Stimulated activated CD8-positive, alpha-beta memory T cell treated with anti-CD3 and anti-CD28 coated beads, Interleukin-4, amount 100 ng/mL, for 1 hour (primary cell): ENCODE results near the gene TLCD1.
A peak's percentile ranks its signal among the peaks of the same experiment; 100 is the strongest.

Source experiments
- DNase-seq, 2 donors: peaks; one replicate each; pipeline ENCODE4 v3.0.0-alpha.2; 2020; ENCODE audit warnings: low read depth in 2 of 2, low spot score in 1 of 2

TLCD1 gene, protein sequence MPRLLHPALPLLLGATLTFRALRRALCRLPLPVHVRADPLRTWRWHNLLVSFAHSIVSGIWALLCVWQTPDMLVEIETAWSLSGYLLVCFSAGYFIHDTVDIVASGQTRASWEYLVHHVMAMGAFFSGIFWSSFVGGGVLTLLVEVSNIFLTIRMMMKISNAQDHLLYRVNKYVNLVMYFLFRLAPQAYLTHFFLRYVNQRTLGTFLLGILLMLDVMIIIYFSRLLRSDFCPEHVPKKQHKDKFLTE

DNA sequence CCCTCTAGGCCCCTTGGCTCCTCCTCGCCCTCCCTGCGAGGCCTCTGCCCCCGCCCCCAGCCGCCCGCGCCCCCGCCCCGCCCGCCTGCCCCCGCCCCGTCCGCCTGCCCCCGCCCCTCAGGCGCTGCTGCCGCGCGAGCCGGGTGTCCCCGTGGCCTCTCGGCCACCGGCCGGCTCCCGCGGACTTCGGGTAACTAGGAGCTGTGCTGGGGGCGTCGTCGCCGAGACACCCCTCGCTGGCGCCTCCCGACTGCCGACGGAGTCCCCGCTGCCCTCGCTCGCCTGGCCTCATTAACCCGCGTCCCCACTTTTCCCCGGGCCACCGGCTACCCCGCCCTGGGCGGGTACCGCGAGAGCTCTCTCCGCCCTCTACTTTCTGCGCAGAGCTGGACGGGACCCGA is at the start of gene TLCD1:
Gene TLCD1, minus strand, starts transcription at position 8 of the 401 bp plus-strand sequence. CDS start 136 bp downstream, outside the sequence.
- no peak for DNase-seq

DNA sequence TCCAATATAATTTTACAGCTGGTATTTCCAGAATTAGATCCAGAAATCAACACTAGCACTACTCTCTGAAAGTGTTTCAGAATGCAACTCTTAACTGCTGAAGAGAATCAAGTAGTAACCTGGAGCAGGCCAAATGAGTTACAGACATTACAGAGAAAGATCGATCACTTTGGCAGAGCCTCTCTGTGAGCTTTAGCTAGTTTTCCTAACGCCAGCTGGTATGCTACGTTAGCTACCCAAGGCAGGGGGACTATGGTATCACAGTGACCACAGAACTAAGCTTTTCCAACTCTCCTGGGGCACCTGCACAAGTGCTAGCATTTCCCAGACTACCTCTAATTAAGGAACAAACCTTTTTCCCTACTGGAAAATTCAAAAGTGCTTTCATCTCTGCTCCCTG is 48.2 kb upstream of the TLCD1 start:
- DNase-seq: no peak

DNA sequence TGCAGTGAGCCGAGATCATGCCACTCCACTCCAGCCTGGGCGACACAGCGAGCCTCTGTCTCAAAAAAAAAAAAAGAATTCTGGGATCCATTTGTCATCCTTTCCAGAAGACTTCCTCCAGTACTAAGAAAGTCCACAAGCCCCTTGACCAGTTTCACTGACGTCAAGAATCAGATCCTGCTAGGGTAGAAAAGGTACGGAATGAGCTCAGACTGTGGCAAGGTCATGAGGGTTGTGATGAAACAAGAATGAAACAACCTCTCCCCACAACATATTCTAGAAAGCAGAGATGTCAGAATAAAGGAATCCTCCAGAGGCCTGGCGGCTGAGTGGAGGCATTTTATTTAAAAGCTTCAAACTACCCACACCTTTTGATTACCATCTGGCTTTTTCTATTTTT is 47.7 kb upstream of the TLCD1 start:
- DNase-seq: no peak

DNA sequence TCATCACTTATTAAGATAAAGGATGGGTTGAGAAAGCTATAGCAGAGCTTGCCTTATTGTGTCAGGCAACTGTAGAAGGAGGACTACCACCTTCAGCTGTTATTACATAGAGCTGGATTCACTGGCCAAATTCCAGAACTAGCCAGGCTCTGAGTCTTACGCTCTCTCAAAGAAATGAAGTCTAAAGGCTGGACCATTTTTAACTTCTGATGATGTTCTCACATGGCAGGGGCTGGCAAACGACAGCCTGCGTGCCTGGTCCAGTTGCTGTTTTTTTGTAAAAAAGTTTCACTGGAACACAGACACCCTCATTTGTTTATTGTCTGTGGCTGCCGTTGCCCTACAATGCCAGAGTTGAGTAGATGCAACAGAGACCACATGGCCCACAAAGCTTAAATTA is 39.0 kb upstream of the TLCD1 start:
- DNase-seq: no peak

DNA sequence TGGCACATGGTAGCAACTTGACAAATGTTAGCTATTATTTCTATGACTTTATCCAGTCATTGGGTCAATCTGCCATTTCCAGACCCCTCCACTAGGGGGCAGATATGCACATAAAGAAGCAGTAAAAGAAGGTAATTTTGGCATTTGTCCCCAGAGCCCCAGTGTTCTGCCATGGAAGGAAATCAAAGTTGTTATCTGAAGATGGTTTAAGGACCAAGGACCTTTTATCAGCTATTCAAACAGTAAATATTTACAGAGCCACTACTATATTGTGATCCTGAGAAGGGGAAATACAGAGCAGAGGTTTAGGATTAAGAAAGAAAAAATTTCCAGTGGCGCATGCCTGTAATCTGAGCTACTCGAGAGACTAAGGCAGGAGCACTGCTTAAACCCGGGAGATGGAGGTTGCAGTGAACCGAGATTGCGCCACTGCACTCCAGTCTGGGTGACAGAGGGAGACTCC is 37.8 kb upstream of the TLCD1 start:
- peak; percentile 57 to 64 for DNase-seq

DNA sequence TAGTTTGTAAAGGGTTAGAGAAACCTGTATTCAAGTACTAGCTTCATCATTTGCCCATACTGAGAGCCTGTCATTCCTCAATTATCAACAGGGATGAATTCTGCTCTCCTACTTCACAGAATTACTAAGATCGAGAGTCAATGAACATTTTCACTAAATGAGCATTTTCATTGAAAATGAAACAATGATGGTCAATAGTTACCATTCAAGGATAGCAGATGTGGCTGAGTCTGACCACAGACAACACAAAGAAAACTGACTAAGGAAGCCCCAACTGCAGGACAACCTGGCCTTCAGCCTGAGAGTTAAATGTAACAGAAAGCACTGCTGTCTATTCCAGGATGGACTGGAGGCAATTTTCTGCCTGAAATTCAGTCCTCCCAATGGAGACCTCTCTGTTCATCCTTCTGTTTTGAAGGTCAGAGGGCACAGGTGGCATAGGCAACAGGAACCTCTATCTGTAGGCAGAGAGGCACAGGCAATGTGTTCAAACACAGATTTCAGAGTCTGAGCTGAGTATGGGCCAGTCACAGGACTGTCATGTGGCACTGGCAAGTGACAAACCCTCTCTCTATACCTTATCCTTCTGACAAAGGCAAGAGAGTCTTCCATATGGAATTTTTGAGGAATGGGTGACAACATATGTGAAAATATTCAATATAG is 37.2 kb upstream of the TLCD1 start:
- DNase-seq: no peak

DNA sequence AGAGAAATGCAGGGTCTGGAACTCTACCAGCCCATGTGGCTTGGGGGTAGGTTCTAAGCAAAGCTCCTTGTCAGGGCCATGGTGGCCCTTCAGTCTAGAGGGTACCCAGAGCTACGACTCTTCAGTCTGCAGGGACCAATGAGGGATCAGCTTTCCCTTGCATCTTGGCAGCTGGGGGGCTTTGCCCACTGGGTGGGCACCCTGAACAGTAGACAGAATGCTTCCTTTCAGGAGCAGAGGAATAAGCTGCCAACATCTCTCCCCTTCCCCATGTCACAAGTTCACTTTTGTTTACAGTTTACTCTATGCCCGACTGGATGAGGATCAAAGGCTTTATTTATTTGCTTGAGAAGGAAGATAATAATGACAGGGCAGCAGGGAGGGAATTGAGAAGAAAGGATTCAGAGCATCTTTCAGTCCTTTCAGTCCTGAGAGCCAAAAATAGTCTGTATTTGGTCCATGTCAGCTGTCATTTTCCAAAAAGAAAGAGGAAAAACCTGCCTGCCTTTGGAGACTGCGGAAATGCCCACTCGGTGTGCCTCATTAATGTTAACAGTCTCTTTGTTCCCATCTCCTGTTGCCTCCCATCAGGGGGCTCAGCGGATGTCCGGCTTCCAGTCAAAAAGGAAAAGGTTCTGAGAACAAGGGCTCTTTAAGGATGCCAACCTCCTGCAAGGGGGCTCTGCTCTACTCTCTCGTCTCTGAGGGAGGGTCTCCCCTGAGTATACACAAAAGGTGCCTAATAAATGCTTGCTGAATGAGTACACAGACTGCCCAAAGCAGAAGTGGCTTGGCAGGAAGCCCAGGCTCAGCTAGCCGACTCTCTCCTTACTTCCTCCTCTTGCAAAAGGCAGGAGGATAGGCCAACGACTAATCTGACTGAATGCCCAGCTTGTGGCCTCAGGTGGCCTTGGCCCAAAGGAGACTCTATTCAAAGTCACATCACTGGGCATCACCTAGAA is 34.8 kb upstream of the TLCD1 start:
- no peak for DNase-seq

DNA sequence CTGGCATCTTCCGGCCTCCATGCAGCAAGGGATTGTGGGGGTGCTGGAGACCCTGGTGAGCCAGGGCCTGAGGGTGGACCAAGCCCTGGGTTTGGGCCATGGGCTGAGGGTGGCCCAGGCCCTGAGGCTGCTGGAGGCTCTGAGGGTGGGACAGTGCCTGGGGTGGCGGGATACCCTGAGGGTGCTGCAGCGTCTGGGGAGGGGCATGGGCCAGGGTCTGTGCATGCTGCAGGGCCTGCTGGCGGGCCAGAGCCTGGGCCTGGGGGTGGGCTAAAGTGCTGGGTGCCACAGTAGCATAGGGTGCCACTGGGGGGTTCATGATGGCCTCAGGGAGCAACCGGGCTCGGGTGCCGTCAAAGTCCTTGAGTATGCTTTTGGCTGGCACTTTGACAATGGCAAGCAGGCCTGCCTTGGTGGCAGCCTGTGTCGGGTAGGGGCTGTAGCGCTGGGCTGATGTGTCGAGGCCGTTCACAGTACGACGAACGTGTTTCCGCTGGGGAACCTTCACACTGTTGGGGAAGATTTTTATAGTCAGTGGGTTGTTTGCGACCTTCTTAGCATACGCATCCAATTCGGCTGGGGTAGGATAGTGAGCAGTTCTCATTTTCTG is 33.3 kb upstream of the TLCD1 start:
- DNase-seq: no peak

DNA sequence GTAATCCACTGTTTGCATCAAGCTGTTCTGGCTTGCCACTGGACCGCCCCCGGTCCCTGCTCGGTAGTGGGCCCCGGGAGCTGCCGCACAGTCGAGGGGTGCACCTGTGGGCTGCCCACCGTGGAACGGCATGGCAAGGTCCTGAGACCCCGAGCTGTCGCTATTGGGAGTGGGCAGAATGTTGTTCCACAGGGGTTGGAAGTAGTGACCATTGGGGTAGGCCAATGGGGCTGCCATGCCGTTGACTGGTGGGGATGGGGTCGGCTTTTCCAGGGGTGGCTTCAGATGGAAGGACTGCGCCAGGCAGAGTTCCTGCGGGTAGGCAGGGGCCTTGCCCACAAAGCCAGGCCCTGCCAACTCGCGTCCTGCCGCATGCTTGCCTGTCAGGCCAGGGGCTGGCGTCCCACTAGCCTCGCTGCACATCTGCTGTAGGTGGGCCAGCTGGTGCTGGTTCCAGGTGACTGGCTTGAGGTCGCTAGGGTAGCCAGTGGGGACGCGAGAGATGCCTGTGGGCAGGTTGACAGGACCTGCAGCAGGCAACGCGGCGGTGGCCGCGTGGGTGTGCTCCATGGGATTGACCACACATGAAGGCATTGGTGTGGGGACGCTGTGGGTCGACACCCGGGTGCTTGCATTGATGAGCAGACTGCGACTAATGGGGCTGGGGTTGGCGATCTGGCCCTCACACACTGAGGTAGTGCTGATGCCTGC is 32.5 kb upstream of the TLCD1 start:
- no peak for DNase-seq

DNA sequence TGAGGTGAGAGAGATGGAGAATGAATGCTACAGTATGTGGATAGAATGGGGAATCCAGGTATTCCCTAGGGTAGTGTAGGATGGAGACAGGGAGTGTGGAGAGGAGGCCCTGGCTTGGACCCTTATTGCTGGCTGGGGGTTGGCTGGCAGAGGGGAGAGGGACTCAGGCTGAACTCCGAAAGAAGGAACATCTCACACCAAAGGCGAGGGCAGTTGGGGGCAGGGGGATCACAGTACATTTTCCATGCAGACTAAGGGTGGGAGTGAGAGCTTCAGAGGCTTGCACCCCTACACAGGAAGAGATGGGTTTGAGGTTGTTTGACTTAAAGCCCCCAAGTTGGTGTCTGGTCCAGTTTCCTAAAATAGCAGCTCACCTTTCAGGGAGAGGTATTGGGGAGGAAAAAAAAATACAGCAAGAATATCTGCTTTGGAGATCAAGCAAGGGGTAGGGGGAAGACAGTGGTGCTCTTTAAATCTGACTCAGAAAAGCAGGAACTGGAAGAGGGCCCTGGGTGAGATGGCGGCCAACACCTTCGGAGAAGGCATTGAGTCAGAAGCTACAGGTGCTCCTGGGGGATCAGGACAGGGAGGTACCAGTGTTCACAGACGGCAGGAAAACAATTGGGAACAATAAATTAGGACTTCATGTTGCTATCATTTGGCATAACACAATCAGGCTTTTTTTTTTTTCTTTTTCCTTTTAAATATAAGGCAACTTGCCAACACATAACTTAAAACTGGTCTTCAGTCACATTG is 30.2 kb upstream of the TLCD1 start:
- no peak for DNase-seq

DNA sequence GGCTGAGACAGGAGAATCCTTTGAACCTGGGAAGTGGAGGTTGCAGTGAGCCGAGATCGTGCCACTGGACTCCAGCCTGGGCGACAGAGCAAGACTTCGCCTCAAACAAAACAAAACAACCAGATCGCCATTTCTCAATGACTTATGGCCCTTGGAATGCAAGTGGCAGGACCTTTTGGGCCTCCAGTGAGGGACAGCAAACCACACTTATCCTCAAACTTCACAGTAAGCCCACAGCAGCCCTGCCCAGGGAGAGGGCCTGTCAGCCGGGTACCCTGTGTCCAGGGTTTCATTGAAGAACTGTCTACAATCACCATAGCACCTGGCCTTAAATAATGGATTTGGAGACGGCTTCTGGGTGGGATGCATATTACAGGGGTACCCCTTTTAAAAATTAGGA is 29.5 kb upstream of the TLCD1 start:
- no peak for DNase-seq

DNA sequence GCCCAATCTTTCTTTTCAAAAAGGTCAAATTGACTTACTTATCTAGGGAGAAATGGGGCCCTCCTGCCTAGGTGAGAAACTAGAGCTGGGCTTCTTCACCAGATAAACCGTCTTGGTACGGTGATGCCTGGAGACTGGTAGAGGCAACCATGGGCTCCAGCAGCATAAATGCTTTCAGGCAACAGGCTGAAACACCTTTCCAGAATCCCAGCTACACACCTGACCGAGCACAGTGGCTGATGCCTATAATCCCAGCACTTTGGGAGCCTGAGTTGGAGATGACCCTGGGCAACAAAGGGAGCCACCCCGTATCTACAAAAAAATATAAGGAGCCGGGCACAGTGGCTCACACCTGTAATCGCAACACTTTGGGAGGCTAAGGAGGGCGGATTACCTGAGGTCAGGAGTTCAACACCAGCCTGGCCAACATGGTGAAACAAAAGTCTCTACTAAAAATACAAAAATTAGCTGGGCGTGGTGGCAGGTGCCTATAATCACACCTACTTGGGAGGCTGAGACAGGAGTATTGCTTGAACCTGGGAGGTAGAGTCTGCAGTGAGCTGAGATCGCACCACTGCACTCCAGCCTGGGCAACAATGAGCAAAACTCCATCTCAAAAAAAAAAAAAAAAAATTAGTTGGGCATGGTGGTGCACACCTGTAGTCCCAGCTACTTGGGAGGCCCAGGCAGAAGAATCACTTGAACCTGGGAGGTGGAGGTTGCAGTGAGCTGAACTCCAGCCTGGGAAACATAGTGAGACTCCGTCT is 25.8 kb upstream of the TLCD1 start:
- DNase-seq: no peak

DNA sequence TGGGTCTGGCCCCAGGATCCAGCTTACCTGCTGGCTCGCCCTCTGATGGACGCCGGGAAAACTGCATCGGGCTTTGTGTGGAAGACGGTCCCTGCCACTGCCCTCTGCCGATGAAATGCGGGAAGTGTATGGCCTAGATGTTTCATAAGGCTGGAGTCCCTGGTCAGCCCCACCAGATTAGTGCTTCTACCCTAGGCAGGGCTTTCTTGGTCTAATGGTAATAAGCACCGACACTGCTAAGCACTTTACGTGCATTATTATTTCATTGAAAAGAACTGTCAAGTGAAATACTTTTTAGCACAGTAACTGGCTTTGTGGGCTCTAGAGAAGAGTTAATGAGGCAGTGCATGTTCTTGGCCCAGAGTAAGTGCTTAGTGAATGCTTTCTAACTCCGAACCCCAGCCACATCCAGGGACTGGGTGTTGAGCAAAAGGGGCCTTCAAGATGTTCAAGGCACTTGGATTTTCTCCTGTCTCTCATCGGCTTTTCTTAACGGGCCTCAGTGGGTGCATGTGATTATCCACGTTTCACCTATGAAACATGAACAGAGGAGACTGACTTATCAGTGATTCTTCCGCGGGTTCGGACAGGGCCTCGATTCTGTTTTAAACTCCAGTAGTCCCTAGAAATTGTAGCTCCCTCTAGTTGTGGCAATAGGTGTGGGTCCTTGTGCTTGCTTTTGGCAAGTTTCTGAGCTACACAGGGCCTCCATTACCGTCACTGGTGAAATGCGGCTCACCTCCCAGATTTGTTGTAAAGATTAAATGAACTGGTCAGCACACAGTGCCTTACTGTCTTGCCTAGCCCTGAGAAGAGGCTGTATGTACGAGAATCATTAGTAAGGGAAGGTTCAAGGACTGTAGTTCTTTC is 24.4 kb upstream of the TLCD1 start:
- DNase-seq: peak; percentile 64 to 73

DNA sequence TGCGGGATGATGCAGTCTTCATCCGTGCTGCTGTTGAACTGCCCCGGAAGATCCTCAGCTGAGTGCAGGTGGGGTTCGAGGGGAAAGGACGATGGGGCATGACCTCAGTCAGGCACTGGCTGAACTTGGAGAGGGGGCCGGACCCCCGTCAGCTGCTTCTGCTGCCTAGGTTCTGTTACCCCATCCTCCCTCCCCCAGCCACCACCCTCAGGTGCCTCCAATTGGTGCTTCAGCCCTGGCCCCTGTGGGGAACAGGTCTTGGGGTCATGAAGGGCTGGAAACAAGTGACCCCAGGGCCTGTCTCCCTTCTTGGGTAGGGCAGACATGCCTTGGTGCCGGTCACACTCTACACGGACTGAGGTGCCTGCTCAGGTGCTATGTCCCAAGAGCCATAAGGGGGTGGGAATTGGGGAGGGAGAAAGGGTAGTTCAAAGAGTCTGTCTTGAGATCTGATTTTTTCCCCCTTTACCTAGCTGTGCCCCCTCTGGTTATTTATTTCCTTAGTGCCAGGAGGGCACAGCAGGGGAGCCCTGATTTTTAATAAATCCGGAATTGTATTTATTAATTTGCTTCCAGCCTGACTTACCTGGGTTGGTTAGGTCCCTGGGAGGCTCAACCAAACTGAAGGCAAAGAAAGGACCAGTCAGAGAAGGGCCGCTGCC is 23.6 kb upstream of the TLCD1 start:
- DNase-seq: no peak

DNA sequence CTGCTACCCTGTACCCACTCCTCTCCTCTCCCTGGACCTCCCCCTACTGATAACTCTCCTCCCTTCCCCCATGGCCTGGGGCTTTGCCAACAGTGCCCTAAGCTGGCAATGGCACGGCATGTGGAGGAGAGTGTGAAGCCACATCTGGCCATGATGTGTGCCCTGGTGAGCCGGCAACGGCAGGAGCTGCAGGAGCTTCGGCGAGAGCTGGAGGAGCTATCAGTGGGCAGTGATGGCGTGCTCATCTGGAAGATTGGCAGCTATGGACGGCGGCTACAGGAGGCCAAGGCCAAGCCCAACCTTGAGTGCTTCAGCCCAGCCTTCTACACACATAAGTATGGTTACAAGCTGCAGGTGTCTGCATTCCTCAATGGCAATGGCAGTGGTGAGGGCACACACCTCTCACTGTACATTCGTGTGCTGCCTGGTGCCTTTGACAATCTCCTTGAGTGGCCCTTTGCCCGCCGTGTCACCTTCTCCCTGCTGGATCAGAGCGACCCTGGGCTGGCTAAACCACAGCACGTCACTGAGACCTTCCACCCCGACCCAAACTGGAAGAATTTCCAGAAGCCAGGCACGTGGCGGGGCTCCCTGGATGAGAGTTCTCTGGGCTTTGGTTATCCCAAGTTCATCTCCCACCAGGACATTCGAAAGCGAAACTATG is 23.0 kb upstream of the TLCD1 start:
- DNase-seq: no peak

DNA sequence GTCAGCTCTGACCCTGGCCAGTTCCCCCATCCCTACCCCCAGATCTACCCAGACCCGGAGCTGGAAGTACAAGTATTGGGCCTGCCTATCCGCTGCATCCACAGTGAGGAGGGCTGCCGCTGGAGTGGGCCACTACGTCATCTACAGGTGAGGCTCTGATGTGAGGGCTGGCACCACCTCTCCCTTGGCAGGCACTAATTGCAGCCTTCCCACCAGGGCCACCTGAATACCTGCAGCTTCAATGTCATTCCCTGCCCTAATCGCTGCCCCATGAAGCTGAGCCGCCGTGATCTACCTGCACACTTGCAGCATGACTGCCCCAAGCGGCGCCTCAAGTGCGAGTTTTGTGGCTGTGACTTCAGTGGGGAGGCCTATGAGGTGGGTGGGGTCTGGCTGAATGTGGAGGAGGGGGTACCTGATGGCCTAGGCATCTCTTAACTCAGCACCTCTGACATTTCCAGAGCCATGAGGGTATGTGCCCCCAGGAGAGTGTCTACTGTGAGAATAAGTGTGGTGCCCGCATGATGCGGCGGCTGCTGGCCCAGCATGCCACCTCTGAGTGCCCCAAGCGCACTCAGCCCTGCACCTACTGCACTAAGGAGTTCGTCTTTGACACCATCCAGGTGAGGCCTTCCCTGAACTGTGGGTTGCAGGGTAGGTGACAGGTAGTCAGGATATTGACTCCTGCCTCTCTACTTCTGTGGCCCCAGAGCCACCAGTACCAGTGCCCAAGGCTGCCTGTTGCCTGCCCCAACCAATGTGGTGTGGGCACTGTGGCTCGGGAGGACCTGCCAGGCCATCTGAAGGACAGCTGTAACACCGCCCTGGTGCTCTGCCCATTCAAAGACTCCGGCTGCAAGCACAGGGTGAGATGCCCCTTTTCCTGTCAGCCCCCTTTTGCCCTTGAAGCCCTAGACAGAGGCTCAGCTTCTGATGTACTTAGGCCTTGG is 22.0 kb upstream of the TLCD1 start:
- DNase-seq: no peak
